Testis (tissue), 3 donors: ENCODE measurements around the gene PRKN. TPM values are rescaled to one million over a fixed set of nuclear protein-coding genes. Genes with fewer than 3 reads are reported as not detected.

ENCODE experiments used
- DNase-seq: peaks from one replicate; pipeline ENCODE4 v3.0.0-alpha.2; 2019
- H3K27ac ChIP-seq, 2 donors: fragments of 200-600 bp; sonication (generic); one replicate each; pipeline ENCODE4 v1.5.1; 2019
- H3K27me3 ChIP-seq: fragments of 200-600 bp; sonication (generic); one replicate; pipeline ENCODE4 v1.5.1; 2019
- H3K36me3 ChIP-seq: fragments of 200-600 bp; sonication (generic); one replicate; pipeline ENCODE4 v1.5.1; 2017; ENCODE audit warnings: low read depth; ENCODE audit errors: missing control alignments
- H3K4me1 ChIP-seq: fragments of 200-600 bp; sonication (generic); one replicate; pipeline ENCODE4 v1.5.1; 2019
- H3K4me3 ChIP-seq, 2 donors: fragments of 200-600 bp; sonication (generic); one replicate each; pipeline ENCODE4 v1.5.1; 2017 to 2019
- H3K9me3 ChIP-seq: fragments of 200-600 bp; sonication (generic); one replicate; pipeline ENCODE4 v1.5.1; 2017
- CTCF ChIP-seq, 3 experiments: fragments of 450-650 bp in 2 of 3; fragments of 200-600 bp in 1 of 3; sonication (generic) in 1 of 3; IDR thresholded peaks; one replicate each; pipeline ENCODE4 v1.5.1; 2016 to 2019; ENCODE audit warnings: antibody characterized with exemption in 3 of 3, mild to moderate bottlenecking in 2 of 3, moderate library complexity in 1 of 3
- POLR2A ChIP-seq: fragments of 450-650 bp; IDR thresholded peaks from one replicate; pipeline ENCODE4 v1.6.1; 2017; ENCODE audit warnings: antibody characterized with exemption, mild to moderate bottlenecking, moderate library complexity
- WGBS, 2 donors: methylation state at CpG; one replicate each; pipeline ENCODE4 v1.1.5; 2018; 5-methylcytosine and 5-hydroxymethylcytosine counted together
- intact Hi-C: fragments of 100-400 bp; cut with DNase I; formaldehyde crosslinking; loops from one replicate; pipeline ENCODE4 v1.15.1; 2023; ENCODE audit warnings: low total_unique reads
- polyA plus RNA-seq: library from polyadenylated mRNA; stranded (reverse); fragments of 350-450 nt; fragmentation: Illumina TruSeq; extraction: RNeasy Lipid Tissue Mini Kit (QIAGEN cat#74804); gene quantifications from one replicate; pipeline ENCODE4 v1.2.3, GENCODE V29; 2014; ENCODE audit warnings: low read depth, low replicate concordance; ENCODE audit not compliant: insufficient read depth
- total RNA-seq, 2 donors: library from RNA; depleted of rRNA; stranded (reverse); fragments of >200 nt; gene quantifications; one replicate each; pipeline ENCODE4 v1.2.3, GENCODE V29; 2016

The PRKN gene
- total and polyA plus RNA-seq, 3 donors from 2014 or later, result 19.1 to 34.5 (median 28.8) TPM

- H3K27ac ChIP-seq, result no peak overlapping the region
- H3K9me3 ChIP-seq, result no peaks in the 10 kb centered on the region
- H3K4me1 ChIP-seq, result no peaks in the 10 kb centered on the region
- H3K36me3 ChIP-seq, result no peaks in the 10 kb centered on the region
- 78 to 80% methylated on average over 3 of the region's 3 CpGs for WGBS, 2 donors
- no peak for DNase-seq
- no peaks in the 10 kb centered on the region for H3K27me3 ChIP-seq
- H3K4me3 ChIP-seq, result no peak overlapping the region
- TF ChIP-seq POLR2A, result no peak
- no peak for TF ChIP-seq CTCF (IDR thresholded peaks at IDR 0.05)
- intact Hi-C loops, result no loop called here
Measured at GRCh38 chr6:161803131-161803530, 924.4 kb downstream of the PRKN start.

- H3K36me3 ChIP-seq, result no peaks in the 10 kb centered on the region
- WGBS, 2 donors, result 94 to 96% methylated on average over 8 of the region's 8 CpGs
- H3K27ac ChIP-seq, result no peak overlapping the region
- intact Hi-C loops, result no loop called here
- no peak for DNase-seq
- TF ChIP-seq POLR2A, result no peak
- H3K27me3 ChIP-seq, result no peaks in the 10 kb centered on the region
- no peak overlapping the region for H3K4me3 ChIP-seq
- no peaks in the 10 kb centered on the region for H3K4me1 ChIP-seq
- H3K9me3 ChIP-seq, result no peaks in the 10 kb centered on the region
Measured at GRCh38 chr6:161802231-161802630, 925.3 kb downstream of the PRKN start.

GRCh38 chr6:161798844-161799394, 928.6 kb downstream of the PRKN start:
- Histone ChIP-seq H3K36me3 (no peaks in the 10 kb centered on the region), H3K27ac (no peak overlapping the region), H3K4me3 (no peak overlapping the region), H3K27me3 (no peaks in the 10 kb centered on the region), H3K4me1 (no peaks in the 10 kb centered on the region), H3K9me3 (no peaks in the 10 kb centered on the region)
- 74 to 76% methylated on average over 7 of the region's 7 CpGs for WGBS, 2 donors
- TF ChIP-seq POLR2A, result no peak
- intact Hi-C loops, result no loop called here
- no peak for DNase-seq

GRCh38 chr6:161796681-161797080, 930.9 kb downstream of the PRKN start:
- 47 to 56% methylated on average over 1 of the region's 1 CpG for WGBS, 2 donors
- no peaks in the 10 kb centered on the region for H3K9me3 ChIP-seq
- DNase-seq, result no peak
- H3K27me3 ChIP-seq, result no peaks in the 10 kb centered on the region
- no peak overlapping the region for H3K27ac ChIP-seq
- no peaks in the 10 kb centered on the region for H3K36me3 ChIP-seq
- no peaks in the 10 kb centered on the region for H3K4me1 ChIP-seq
- TF ChIP-seq CTCF (IDR thresholded peaks at IDR 0.05), result no peak
- intact Hi-C loops, result no loop called here
- H3K4me3 ChIP-seq, result no peak overlapping the region

- intact Hi-C loops, result no loop called here
- Histone ChIP-seq H3K27me3 (no peaks in the 10 kb centered on the region), H3K4me3 (no peak overlapping the region), H3K27ac (no peak overlapping the region), H3K9me3 (no peaks in the 10 kb centered on the region), H3K36me3 (no peaks in the 10 kb centered on the region), H3K4me1 (no peaks in the 10 kb centered on the region)
- DNase-seq, result no peak
- WGBS, 2 donors, result 81 to 86% methylated on average over 8 of the region's 8 CpGs
- TF ChIP-seq CTCF (IDR thresholded peaks at IDR 0.05), result no peak
- no peak for TF ChIP-seq POLR2A
Measured at GRCh38 chr6:161792851-161793493, 934.6 kb downstream of the PRKN start.

GRCh38 chr6:161788531-161788930, 939.0 kb downstream of the PRKN start:
- no peaks in the 10 kb centered on the region for H3K4me1 ChIP-seq

More at GRCh38 chr6:161788531-161788930, 939.0 kb downstream of the PRKN start:
- 93 to 94% methylated on average over 4 of the region's 4 CpGs for WGBS, 2 donors
- Histone ChIP-seq H3K27me3 (no peaks in the 10 kb centered on the region), H3K9me3 (no peaks in the 10 kb centered on the region), H3K27ac (no peak overlapping the region), H3K36me3 (no peaks in the 10 kb centered on the region), H3K4me3 (no peak overlapping the region)
- TF ChIP-seq CTCF (IDR thresholded peaks at IDR 0.05), result no peak
- no peak for TF ChIP-seq POLR2A
- DNase-seq, result no peak
- intact Hi-C loops, result no loop called here
